ENCODE measurements around the gene PRR35. TPM values are rescaled to one million over a fixed set of nuclear protein-coding genes. Genes with fewer than 3 reads are reported as not detected.

The PRR35 gene
- total and polyA plus RNA-seq, 8 donors, result 0.06 TPM; not detected in 7

GRCh38 chr16:580946-581498 is 20.8 kb downstream of the PRR35 start:
- no peak overlapping the region for H3K4me3 ChIP-seq
- DNase-seq (no peak), ATAC-seq (no peak)
- intact Hi-C loops (cut with DNase I), result no loop called here
- peaks cover 0 to 23% of the 10 kb centered on the region in 2 donors for H3K36me3 ChIP-seq
- TF ChIP-seq, protein P1, sequence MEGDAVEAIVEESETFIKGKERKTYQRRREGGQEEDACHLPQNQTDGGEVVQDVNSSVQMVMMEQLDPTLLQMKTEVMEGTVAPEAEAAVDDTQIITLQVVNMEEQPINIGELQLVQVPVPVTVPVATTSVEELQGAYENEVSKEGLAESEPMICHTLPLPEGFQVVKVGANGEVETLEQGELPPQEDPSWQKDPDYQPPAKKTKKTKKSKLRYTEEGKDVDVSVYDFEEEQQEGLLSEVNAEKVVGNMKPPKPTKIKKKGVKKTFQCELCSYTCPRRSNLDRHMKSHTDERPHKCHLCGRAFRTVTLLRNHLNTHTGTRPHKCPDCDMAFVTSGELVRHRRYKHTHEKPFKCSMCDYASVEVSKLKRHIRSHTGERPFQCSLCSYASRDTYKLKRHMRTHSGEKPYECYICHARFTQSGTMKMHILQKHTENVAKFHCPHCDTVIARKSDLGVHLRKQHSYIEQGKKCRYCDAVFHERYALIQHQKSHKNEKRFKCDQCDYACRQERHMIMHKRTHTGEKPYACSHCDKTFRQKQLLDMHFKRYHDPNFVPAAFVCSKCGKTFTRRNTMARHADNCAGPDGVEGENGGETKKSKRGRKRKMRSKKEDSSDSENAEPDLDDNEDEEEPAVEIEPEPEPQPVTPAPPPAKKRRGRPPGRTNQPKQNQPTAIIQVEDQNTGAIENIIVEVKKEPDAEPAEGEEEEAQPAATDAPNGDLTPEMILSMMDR (IDR thresholded peaks at IDR 0.05), result no peak
- peaks cover 0 to 9% of the 10 kb centered on the region in 2 donors for H3K4me1 ChIP-seq
- H3K27ac ChIP-seq, result no peak overlapping the region
- H3K27me3 ChIP-seq, result no peaks in the 10 kb centered on the region
- H3K9me3 ChIP-seq, result no peaks in the 10 kb centered on the region

DNA sequence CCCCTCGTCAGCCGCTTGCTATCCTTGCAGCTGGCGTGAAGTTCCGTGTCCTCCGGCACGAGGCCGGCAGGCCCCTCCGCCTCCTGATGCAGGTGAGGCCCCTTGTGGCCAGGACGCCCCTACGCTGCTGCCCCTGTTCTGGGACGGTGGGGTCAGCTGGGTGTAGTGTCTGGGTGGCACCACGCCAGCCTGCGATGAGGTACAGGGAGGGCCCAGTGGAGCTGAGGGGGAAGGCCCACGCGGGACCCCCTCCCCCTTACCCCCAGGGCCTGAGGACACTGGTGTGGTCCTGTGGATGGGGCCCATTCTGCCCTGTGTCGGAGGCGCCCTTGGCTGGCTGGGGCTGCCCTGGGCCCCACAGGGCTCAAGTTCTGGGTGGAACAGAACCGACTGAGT is 22.0 kb downstream of the PRR35 start:
- no peak for DNase-seq
- Histone ChIP-seq H3K36me3 (peaks cover 0 to 21% of the 10 kb centered on the region in 2 donors), H3K4me3 (no peak overlapping the region), H3K27ac (no peak overlapping the region), H3K4me1 (peaks cover 6 to 13% of the 10 kb centered on the region in 2 donors), H3K27me3 (no peaks in the 10 kb centered on the region), H3K9me3 (no peaks in the 10 kb centered on the region)
- intact Hi-C loops (cut with DNase I), result no loop called here
- no peak for ATAC-seq
- TF ChIP-seq, protein P1 (IDR thresholded peaks at IDR 0.05), result no peak

- Histone ChIP-seq H3K36me3 (peaks cover 0 to 21% of the 10 kb centered on the region in 2 donors), H3K4me1 (peaks cover 9 to 19% of the 10 kb centered on the region in 2 donors), H3K9me3 (no peaks in the 10 kb centered on the region), H3K27me3 (no peaks in the 10 kb centered on the region), H3K27ac (no peak overlapping the region), H3K4me3 (no peak overlapping the region)
- TF ChIP-seq, protein P1 (IDR thresholded peaks at IDR 0.05), result no peak
- no peak for DNase-seq
- intact Hi-C loops (cut with DNase I), result no loop called here
- ATAC-seq, result no peak
These were observed 22.6 kb downstream of the PRR35 start for GRCh38 chr16:582614-583331.

GRCh38 chr16:583470-583814 is 23.2 kb downstream of the PRR35 start:
- Histone ChIP-seq H3K4me1 (peaks cover 16 to 24% of the 10 kb centered on the region in 2 donors), H3K27ac (no peak overlapping the region), H3K36me3 (peaks cover 0 to 21% of the 10 kb centered on the region in 2 donors), H3K9me3 (no peaks in the 10 kb centered on the region), H3K27me3 (no peaks in the 10 kb centered on the region), H3K4me3 (no peak overlapping the region)
- TF ChIP-seq, protein P1 (IDR thresholded peaks at IDR 0.05), result no peak
- DNase-seq, result no peak
- ATAC-seq, result no peak
- intact Hi-C loops (cut with DNase I), result no loop called here

GRCh38 chr16:583815-584591 is 23.8 kb downstream of the PRR35 start:
- intact Hi-C loops (cut with DNase I), result no loop called here
- no peaks in the 10 kb centered on the region for H3K9me3 ChIP-seq
- no peak overlapping the region for H3K4me3 ChIP-seq
- no peaks in the 10 kb centered on the region for H3K27me3 ChIP-seq
- TF ChIP-seq, protein P1 (IDR thresholded peaks at IDR 0.05), result no peak
- peaks cover 0 to 21% of the 10 kb centered on the region in 2 donors for H3K36me3 ChIP-seq
- DNase-seq, result no peak
- H3K4me1 ChIP-seq, result peaks cover 17 to 22% of the 10 kb centered on the region in 2 donors
- ATAC-seq, result no peak
- no peak overlapping the region for H3K27ac ChIP-seq
